Measurements from ENCODE around the gene LMF1.
"Not testable (repeated sequence)": the region's sequence is repeated elsewhere in the genome, so short reads cannot be mapped to it uniquely, and the experiment has no call there.

LMF1 gene

GRCh38 chr16:821751-822150, 149.0 kb downstream of the LMF1 start:
- no peak for TF ChIP-seq CTCF (IDR thresholded peaks at IDR 0.05; ENCODE audit: low read depth, low read length)
- no peak for DNase-seq (ENCODE audit: extremely low read depth, low read depth)

GRCh38 chr16:820748-821147, 150.0 kb downstream of the LMF1 start:
- no peak for TF ChIP-seq CTCF (IDR thresholded peaks at IDR 0.05; ENCODE audit: low read depth, low read length)
- DNase-seq (ENCODE audit: extremely low read depth, low read depth) = no peak

- DNase-seq (ENCODE audit: extremely low read depth, low read depth) = not testable (repeated sequence)
These were observed 150.8 kb downstream of the LMF1 start for GRCh38 chr16:820044-820408.

GRCh38 chr16:819336-820043, 151.3 kb downstream of the LMF1 start:
- no peak for DNase-seq (ENCODE audit: extremely low read depth, low read depth)
- TF ChIP-seq CTCF (IDR thresholded peaks at IDR 0.05; ENCODE audit: low read depth, low read length) = no peak

GRCh38 chr16:818592-818991, 152.2 kb downstream of the LMF1 start:
- no peak for DNase-seq (ENCODE audit: extremely low read depth, low read depth)
- TF ChIP-seq CTCF (IDR thresholded peaks at IDR 0.05; ENCODE audit: low read depth, low read length) = no peak

- no peak for TF ChIP-seq CTCF (IDR thresholded peaks at IDR 0.05; ENCODE audit: low read depth, low read length)
- no peak for DNase-seq (ENCODE audit: extremely low read depth, low read depth)
These were observed 152.7 kb downstream of the LMF1 start for GRCh38 chr16:818132-818531.

GRCh38 chr16:817001-817906, 153.5 kb downstream of the LMF1 start:
- DNase-seq (ENCODE audit: extremely low read depth, low read depth) = no peak
- TF ChIP-seq CTCF (IDR thresholded peaks at IDR 0.05; ENCODE audit: low read depth, low read length) = no peak
